Fibroblast of the aortic adventitia (primary cell): ENCODE results near the gene SKAP1. TPM values are rescaled to one million over a fixed set of nuclear protein-coding genes. Genes with fewer than 3 reads are reported as not detected.
"Not testable (repeated sequence)": the region's sequence is repeated elsewhere in the genome, so short reads cannot be mapped to it uniquely, and the experiment has no call there.

Experiments used
- DNase-seq: peaks from one replicate; pipeline ENCODE4 v3.0.0-alpha.2; 2010; ENCODE audit warnings: low read depth
- H3K4me3 ChIP-seq: 2 replicates; pipeline ENCODE4 v1.5.1; 2011; ENCODE audit warnings: low read depth, mild to moderate bottlenecking, control low read depth, low read length, moderate library complexity
- total RNA-seq: library from RNA; depleted of rRNA; stranded (reverse); fragments of >200 nt; gene quantifications from 2 replicates; pipeline ENCODE4 v1.2.3, GENCODE V29; 2012; ENCODE audit warnings: low replicate concordance
- TF ChIP-seq, protein P1 (sequence below): IDR thresholded peaks from 2 replicates; pipeline ENCODE4 v1.5.1; 2011; ENCODE audit warnings: mild to moderate bottlenecking, low read length, control low read depth, inconsistent platforms; ENCODE audit not compliant: insufficient read depth

SKAP1 gene
- total RNA-seq, 1 donor: not detected

DNA sequence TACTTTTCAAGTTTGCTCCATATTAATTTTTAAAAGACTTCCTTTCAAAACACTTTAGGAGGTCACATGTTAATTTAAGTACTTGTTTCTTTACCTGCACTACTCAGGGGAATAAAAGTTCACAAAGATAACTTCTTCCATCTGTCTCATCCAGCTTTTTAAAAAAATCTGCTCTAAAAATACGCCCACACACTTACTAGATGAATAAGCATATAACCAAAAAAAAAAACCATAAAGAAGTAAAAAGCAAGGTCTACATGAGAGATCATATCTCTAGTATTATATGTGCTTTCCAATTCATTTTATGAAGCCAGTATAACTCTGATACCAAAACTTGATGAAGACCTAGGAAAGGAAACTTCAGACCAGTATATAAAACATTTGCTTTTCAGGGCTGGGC lies 17.2 kb downstream of the SKAP1 start:
- no peak overlapping the region for H3K4me3 ChIP-seq
- no peak for DNase-seq
- TF ChIP-seq, protein P1, sequence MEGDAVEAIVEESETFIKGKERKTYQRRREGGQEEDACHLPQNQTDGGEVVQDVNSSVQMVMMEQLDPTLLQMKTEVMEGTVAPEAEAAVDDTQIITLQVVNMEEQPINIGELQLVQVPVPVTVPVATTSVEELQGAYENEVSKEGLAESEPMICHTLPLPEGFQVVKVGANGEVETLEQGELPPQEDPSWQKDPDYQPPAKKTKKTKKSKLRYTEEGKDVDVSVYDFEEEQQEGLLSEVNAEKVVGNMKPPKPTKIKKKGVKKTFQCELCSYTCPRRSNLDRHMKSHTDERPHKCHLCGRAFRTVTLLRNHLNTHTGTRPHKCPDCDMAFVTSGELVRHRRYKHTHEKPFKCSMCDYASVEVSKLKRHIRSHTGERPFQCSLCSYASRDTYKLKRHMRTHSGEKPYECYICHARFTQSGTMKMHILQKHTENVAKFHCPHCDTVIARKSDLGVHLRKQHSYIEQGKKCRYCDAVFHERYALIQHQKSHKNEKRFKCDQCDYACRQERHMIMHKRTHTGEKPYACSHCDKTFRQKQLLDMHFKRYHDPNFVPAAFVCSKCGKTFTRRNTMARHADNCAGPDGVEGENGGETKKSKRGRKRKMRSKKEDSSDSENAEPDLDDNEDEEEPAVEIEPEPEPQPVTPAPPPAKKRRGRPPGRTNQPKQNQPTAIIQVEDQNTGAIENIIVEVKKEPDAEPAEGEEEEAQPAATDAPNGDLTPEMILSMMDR: no peak

DNA sequence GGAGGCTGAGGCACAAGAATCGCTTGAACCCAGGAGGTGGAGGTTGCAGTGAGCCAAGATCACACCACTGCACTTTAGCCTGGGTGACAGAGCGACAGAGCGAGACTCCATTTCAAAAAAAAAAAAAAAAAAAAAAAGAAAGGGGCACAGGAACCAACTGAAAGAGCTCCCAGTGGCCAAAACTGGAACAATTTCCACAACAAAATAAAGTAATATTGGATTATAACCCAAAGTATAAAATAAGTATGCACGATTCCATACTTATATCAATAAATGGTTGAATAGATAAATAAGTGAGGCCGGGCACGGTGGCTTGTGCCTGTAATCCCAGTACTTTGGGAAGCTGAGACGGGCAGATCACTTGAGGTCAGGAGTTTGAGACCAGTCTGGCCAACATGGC lies 19.2 kb downstream of the SKAP1 start:
- H3K4me3 ChIP-seq, DNase-seq: not testable (repeated sequence)

GRCh38 chr17:48409607-48410006 lies 20.4 kb downstream of the SKAP1 start:
- DNase-seq: no peak
- TF ChIP-seq, protein P1: no peak
- H3K4me3 ChIP-seq: no peak overlapping the region

- no peak overlapping the region for H3K4me3 ChIP-seq
- TF ChIP-seq, protein P1: no peak
- DNase-seq: peak; percentile 25
These were observed 23.0 kb downstream of the SKAP1 start for GRCh38 chr17:48406936-48407567.

GRCh38 chr17:48394821-48395220 lies 35.2 kb downstream of the SKAP1 start:
- DNase-seq: no peak
- TF ChIP-seq, protein P1: no peak
- no peak overlapping the region for H3K4me3 ChIP-seq

GRCh38 chr17:48393283-48393682 lies 36.7 kb downstream of the SKAP1 start:
- peak; percentile 5 for DNase-seq
- H3K4me3 ChIP-seq: no peak overlapping the region
- TF ChIP-seq, protein P1: no peak

DNA sequence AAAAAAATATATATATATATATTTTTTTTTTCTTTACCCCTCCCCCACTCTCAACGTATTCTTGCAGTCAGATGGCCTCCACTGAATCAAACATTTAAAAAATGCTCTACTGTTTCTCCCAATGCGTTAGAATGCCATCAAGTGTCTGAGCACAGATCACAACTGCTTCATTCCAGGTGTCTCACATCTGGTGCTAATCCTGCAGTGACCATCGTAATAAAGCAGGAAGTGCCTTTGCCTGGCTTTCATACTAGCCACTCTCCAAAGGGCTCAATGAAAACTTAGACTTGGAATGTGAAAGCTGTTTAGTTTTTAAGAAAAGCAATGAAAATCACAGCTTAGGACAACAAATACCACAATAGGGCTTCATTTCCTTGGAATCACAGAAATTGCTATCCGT lies 37.2 kb downstream of the SKAP1 start:
- no peak for DNase-seq
- H3K4me3 ChIP-seq: no peak overlapping the region
- TF ChIP-seq, protein P1: no peak
